Bronchial epithelial cell (primary cell): ENCODE data around the gene SUPT7L. TPM values are rescaled to one million over a fixed set of nuclear protein-coding genes. Genes with fewer than 3 reads are reported as not detected.

Source experiments
- DNase-seq: peaks from one replicate; pipeline ENCODE4 v3.0.0-alpha.2; 2010; ENCODE audit warnings: low read depth
- FAIRE-seq: peaks from 2 replicates; lab custom pipeline; 2011; peaks lifted over from hg19 to GRCh38; lab: Jason Lieb, UNC
- H3K27me3 ChIP-seq: 2 replicates; pipeline ENCODE4 v1.5.1; 2011; ENCODE audit warnings: low read length; ENCODE audit not compliant: control insufficient read depth, insufficient read depth
- H3K36me3 ChIP-seq: 2 replicates; pipeline ENCODE4 v1.5.1; 2011; ENCODE audit warnings: low read length; ENCODE audit not compliant: control insufficient read depth, insufficient read depth
- H3K4me3 ChIP-seq: 2 replicates; pipeline ENCODE4 v1.5.1; 2011; ENCODE audit warnings: mild to moderate bottlenecking, low read depth, low read length, control low read depth
- total RNA-seq: library from RNA; depleted of rRNA; stranded (reverse); fragments of >200 nt; gene quantifications from 2 replicates; pipeline ENCODE4 v1.2.1, GENCODE V29; 2014
- TF ChIP-seq, protein P1 (sequence below): IDR thresholded peaks from 2 replicates; pipeline ENCODE4 v1.5.1; 2011; ENCODE audit warnings: mild to moderate bottlenecking, moderate library complexity, low read length, control low read depth, inconsistent platforms; ENCODE audit not compliant: insufficient read depth, severe bottlenecking

Gene SUPT7L
- total RNA-seq, 1 donor from 2014 or later = 10.5 TPM

DNA sequence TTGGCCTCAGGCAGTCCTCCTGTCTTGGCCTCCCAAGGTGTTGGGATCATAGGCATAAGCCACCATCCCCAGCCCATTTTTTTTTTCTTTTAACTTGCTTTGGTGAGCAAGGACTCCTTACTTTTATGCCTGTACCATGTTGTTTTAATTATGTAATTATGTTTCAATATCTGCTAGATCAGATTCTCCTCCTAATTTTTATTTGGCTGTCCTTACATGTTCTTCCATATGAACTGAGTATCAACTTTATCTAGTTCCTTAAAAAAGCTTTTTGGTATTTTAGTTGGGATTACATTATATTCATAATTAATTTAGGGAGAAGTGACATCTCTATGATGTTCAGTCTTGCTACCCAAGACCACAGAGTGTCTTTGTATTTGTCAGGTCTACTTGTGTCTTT lies 18.2 kb downstream of the SUPT7L start:
- DNase-seq (no peak), FAIRE-seq (no peak)
- TF ChIP-seq, protein P1, sequence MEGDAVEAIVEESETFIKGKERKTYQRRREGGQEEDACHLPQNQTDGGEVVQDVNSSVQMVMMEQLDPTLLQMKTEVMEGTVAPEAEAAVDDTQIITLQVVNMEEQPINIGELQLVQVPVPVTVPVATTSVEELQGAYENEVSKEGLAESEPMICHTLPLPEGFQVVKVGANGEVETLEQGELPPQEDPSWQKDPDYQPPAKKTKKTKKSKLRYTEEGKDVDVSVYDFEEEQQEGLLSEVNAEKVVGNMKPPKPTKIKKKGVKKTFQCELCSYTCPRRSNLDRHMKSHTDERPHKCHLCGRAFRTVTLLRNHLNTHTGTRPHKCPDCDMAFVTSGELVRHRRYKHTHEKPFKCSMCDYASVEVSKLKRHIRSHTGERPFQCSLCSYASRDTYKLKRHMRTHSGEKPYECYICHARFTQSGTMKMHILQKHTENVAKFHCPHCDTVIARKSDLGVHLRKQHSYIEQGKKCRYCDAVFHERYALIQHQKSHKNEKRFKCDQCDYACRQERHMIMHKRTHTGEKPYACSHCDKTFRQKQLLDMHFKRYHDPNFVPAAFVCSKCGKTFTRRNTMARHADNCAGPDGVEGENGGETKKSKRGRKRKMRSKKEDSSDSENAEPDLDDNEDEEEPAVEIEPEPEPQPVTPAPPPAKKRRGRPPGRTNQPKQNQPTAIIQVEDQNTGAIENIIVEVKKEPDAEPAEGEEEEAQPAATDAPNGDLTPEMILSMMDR = no peak

DNA sequence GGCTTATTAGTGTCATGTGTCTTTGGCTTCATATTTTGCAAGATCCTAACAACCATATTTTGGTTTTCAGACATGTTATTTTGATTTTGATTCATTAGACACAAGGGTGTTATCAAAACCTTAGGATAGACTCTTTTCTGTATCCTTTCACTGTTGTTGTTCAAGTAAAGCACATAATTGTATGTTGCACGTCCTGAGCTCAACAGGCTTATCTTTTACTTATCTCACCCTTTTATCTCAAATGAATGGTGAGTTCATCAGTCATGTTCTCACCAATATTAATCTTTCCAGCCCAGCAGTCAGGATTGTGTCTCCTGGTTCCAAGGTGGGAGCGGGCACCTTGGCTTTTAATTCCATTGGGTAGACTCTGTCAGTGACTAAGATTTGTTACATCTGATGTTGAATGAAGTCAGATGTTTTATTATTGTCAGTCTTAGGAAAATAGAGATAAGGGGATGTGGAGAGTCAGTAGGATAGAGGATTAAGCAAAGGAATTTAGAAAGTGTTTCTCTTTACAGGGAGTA lies 22.6 kb downstream of the SUPT7L start:
- Histone ChIP-seq H3K4me3 (no peak overlapping the region), H3K36me3 (peaks cover 10% of the 10 kb centered on the region), H3K27me3 (no peaks in the 10 kb centered on the region)
- TF ChIP-seq, protein P1 = no peak
- peak; percentile 32 for FAIRE-seq
- no peak for DNase-seq

More for the DNA sequence above, 18.2 kb downstream of the SUPT7L start:
- no peak overlapping the region for H3K4me3 ChIP-seq
- H3K27me3 ChIP-seq = no peaks in the 10 kb centered on the region
- peaks cover 7% of the 10 kb centered on the region for H3K36me3 ChIP-seq

DNA sequence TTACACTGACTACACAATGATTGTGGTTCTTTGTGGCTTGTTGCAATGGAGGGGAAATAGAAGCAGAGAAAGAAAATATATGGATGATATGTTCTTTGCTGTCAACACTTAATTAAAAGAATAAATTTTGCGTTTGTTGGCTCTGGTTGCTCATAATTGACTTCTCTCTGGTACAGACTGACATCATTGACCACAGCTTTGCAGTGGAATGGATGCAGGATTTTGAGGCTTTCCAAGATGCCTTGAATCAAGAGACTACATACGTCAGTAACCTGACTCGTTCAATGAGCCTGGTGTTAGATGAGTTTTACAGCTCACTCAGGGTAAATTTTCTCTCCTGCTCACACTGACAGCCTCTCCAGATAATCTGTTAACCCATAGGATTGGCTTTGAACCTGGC lies 24.7 kb downstream of the SUPT7L start:
- TF ChIP-seq, protein P1 = no peak
- peak; percentile 79 for DNase-seq
- no peak for FAIRE-seq
- Histone ChIP-seq H3K27me3 (no peaks in the 10 kb centered on the region), H3K4me3 (no peak overlapping the region), H3K36me3 (peaks cover 13% of the 10 kb centered on the region)

DNA sequence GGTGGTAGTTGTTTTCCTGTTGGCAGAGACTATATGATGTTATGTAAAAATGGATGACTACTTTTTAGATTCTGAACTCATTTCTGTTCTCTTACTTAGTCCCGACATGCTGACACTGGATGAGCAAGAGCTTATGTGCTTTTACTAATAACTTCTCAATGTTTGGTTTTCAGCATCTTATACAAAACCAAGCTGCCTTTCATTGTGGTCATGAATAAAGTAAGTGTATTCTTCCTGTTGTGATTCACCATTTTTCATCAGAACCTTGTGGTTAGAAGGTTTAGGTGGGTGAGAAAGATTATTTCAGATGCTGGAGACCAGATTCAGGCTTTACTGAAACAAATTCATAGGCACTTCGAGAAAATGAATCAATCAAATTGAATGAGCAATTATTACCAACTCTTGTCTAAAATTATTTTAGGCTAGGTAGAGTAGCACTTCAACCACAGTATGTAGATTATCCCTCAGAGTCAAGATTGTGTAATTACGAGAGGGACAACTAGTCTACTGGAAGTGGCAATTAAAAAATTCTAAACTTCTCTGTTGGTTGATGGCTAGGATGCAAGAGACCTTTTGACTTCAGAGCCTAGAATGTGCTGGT lies 25.3 kb downstream of the SUPT7L start:
- H3K27me3 ChIP-seq = no peaks in the 10 kb centered on the region
- no peak overlapping the region for H3K4me3 ChIP-seq
- no peak for FAIRE-seq
- TF ChIP-seq, protein P1 = no peak
- peaks cover 14% of the 10 kb centered on the region for H3K36me3 ChIP-seq
- DNase-seq = peak; percentile 99

DNA sequence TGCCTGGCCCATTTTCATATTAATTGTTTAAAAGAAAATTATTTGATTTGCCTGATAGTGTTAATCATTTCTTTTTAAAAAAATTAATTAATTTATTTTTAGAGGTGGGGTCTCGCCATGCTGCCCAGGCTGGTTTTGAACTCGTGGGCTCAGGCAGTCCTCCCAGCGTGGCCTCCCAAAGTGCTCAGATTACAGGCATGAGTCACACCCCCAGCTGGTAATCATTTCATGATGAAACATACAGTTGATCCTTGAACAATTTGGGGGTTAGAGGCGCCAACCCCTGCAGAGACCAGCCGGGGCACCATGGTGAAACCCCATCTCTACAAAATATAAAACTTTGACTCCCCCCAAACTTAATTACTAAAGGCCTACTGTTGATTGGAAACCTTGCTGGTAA lies 26.6 kb downstream of the SUPT7L start:
- no peak overlapping the region for H3K4me3 ChIP-seq
- H3K27me3 ChIP-seq = no peaks in the 10 kb centered on the region
- TF ChIP-seq, protein P1 = no peak
- H3K36me3 ChIP-seq = peaks cover 12% of the 10 kb centered on the region
- no peak for FAIRE-seq
- peak; percentile 27 for DNase-seq
